Right renal cortex interstitium (tissue), 3 donors: Measurements from ENCODE around the gene GNMT. TPM values are rescaled to one million over a fixed set of nuclear protein-coding genes. Genes with fewer than 3 reads are reported as not detected.
"Not testable (repeated sequence)": the region's sequence is repeated elsewhere in the genome, so short reads cannot be mapped to it uniquely, and the experiment has no call there.

Experiments used
- DNase-seq, 3 donors: peaks; one replicate each; pipeline ENCODE4 v3.0.0-alpha.2; 2013; ENCODE audit warnings: low read depth in 3 of 3, low spot score in 2 of 3
- polyA plus RNA-seq, 3 donors: library from polyadenylated mRNA; unstranded; fragments of 120-200 nt; gene quantifications; one replicate each; pipeline ENCODE4 v1.2.1, GENCODE V29; 2013; ENCODE audit not compliant: insufficient read length in 3 of 3

Gene GNMT
- polyA plus RNA-seq, 3 donors, result 0.53 to 0.64 (median 0.57) TPM

DNA sequence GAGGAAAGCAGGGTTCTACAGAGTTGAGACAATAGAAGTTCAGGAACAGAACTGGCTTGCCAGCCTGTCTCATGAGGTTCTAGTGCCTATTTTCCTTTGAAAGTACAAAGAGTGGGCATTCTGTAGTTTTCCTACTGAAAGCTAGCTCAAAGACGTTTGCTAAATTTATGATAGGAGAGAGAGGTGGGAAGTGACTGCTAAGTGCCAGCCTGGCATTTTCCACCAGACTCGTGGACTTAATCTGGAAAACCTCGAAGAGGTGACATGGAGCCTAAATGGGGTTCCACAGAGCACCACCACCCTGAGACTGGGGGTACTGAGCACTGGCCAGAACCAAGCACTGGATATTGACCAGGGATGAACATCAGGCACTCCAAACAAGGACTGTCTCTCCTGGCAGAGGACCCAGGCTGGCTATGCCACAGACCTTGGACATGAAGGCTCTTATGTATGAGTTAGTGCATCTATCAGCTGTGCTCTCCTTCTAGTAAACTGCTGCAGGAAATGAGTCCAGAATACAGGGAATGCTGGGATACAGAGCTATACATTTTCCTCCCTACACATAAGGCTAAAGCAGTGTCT is 11.3 kb downstream of the GNMT start:
- DNase-seq, result no peak

GRCh38 chr6:42973926-42974325 is 13.4 kb downstream of the GNMT start:
- DNase-seq, result no peak

- no peak for DNase-seq
Observed at GRCh38 chr6:42974919-42975505, 14.5 kb downstream of the GNMT start.

DNA sequence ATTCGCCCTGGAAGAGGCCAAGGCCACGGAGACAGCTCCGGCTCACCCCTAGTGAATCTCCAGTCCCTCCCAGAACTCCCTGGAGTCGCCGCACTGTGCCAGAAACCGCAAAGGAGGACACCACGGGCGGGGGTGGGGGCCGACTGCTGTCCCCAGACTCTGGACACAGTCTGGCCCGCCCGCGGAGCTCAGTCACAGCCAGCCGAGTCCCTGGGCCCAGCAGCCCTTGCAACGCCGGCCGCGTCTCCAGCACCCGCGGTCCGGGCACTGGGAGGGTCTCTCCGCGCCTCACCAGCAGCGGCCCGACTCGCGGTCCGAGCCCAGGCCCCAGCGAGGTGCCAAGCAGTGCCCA is 17.9 kb downstream of the GNMT start:
- no peak for DNase-seq

DNA sequence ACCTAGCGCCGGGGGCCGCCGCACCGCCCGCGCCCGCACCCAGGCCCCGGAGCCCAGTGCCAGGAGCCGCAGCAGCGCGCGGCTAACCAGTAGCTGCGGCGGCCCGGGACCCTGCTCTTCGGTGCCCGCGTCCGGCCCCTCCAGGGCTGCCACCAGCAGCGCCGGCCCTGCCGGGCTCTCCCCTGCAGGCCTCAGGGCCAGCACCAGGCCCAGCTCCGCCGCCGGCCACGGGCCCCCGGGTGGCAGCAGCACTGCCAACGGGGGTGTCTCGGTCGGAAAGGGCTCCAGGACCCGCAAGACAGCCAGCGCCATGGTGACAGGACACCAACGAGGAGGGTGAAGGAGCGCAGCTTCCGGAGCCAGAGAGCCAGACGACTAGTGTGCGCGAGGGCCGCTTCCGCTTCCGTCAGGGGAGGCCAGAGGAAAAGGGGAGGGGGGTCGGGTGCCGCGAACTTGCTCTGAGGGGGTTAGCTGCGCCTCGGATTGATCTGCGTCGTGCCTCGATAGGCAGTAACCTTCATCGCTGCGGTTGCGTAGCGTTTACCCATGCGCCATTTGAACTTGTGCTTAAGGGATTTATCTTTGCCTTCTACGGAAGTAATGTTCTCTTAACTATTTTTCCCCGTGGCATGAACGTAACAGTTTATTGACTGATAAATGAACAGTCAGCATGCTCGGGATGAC is 18.4 kb downstream of the GNMT start, which contains the start of gene PEX6:
TSS of gene PEX6 (minus strand) at position 343 of the 684 bp plus-strand sequence. CDS start at position 312, 31 bp downstream.
- peak in 1 of 3 donors; percentile 59 for DNase-seq

- no peak for DNase-seq
Observed at GRCh38 chr6:42979523-42980177, 19.1 kb downstream of the GNMT start.

GRCh38 chr6:42981836-42982235 is 21.3 kb downstream of the GNMT start:
- DNase-seq, result no peak

DNA sequence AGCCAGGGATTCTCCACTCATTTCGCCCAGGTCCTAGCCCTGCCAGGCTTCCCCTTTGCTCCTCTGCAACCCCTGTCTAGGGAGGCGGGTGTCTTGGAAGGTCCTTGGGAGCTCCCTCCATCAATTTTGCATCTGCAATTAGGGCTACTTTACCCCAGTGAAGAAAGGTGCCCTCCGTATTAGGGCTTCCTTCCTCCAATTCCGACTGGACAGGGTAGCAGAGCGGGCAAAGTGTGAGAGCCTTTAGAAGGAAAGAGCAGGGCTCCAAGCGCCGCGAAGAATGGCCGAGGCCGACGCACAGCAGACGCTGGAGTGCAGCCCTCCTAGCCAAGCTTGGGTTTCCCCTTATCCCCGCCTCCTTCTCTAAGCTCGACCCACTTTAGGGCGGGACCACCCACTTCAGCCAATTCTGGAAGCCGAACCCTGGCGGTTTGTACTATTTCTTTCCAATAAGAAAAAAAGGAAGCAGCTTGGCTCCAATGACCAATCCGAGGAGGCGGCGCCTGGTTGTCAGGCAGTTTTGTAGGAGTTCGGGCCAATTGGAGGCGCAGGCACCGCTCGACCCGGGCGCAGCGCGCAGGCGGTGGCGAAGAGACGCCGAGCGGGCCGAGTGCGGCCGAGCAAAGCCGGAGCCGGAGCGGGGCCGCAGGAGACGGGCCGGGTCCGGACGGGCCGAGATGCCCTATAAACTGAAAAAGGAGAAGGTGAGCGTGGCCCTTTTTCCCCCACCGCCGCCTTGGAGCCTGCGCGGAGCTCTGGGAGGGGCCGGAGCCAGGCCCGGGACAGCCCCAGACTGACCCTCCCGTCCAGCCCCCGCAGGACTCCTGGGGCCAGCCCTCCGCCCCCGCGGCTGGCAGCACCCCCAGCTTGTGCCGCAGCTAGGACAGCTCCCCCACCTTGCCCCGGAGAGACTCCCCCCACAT is 23.7 kb downstream of the GNMT start, which contains the start of gene PPP2R5D:
TSS of gene PPP2R5D (plus strand) at position 570 of the 923 bp plus-strand sequence. CDS start at position 678, 108 bp downstream.
- DNase-seq, result peak; percentile 92 to 97 (median 93)

DNA sequence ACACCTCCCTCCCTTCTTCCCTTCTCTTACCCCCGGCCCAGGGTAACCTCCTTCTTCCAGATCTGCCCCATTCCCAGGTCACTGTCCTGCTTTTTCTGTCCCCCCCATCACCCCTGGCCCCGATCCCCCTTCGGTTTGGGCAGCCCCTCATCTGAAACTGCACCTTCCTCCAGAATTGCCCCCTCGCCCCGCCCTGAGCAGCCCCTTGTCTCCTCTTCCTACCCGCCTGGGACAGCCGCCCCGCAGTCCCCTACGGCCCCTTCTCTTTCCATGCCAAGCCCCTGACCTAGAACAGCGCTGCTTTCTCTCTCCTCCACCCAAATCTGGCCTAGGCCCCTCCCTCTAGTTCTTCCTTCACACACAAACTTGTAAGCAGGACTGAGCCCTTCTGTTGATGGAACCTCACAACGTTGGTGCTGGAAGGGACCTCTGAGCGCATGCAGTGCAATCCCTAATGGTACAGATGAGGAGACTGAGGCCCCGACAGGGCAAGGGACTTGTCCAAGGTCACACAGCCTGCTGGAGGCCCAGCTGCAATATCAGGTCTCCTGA is 24.4 kb downstream of the GNMT start:
- DNase-seq, result no peak

GRCh38 chr6:42987533-42988451 is 27.2 kb downstream of the GNMT start:
- no peak for DNase-seq

DNA sequence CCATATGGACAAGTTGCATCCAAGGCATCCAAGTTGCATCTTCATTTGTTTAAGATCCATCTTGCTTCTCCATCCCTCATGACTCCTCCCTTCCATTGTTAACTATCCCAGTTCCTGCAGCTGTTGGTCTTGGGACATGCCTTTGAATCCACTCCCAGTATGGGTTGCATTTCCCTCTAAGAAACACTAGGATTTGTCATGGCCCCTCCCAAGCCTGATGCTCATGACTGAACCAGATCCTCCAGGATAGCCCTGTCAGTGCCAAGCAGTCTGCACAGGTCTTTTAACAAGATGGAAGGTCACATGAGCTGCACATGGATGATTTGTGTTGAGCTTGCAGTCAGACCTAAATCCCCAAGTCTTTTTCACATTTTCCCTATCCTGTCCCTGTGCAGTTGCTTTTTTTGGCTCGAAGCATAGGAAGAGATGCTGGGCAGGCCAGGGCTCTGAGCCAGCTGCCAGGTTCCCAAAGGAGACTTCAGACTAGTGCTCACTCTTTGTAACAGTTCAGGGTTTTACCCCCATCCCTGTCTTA is 28.0 kb downstream of the GNMT start:
- no peak for DNase-seq

- no peak for DNase-seq
Observed at GRCh38 chr6:42989923-42990322, 29.4 kb downstream of the GNMT start.

- DNase-seq, result no peak
Observed at GRCh38 chr6:42993445-42993844, 32.9 kb downstream of the GNMT start.

GRCh38 chr6:42996513-42996912 is 36.0 kb downstream of the GNMT start:
- DNase-seq, result no peak

GRCh38 chr6:42998205-42998604 is 37.7 kb downstream of the GNMT start:
- not testable (repeated sequence) for DNase-seq

GRCh38 chr6:43001843-43002242 is 41.3 kb downstream of the GNMT start:
- no peak for DNase-seq

DNA sequence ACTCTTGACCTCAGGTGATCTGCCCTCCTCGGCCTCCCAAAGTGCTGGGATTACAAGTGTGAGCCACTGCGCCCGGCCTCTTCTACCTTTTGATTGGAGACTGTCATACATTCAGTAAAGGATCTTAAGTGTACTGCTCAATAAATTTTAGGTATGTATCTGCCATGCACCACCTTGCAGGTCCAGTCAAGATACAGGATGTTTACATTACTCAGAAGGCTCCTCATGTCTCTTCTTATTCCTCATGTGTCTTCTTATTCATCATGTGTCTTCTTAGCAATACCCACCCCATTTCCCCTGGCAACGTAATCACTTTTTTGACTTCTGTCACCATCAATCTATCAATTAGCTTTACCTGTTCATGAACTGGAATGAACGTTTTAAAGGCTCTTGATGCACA is 45.3 kb downstream of the GNMT start:
- no peak for DNase-seq

- no peak for DNase-seq
Observed at GRCh38 chr6:43006251-43006650, 45.7 kb downstream of the GNMT start.

- no peak for DNase-seq
Observed at GRCh38 chr6:43007126-43007525, 46.6 kb downstream of the GNMT start.
